GM23248 (cell line): ENCODE data around the gene IAPP.

Source experiments
- EZH2 ChIP-seq: fragments of 200-600 bp; sonication (generic); IDR thresholded peaks from 2 replicates; pipeline ENCODE4 v1.6.1; 2018; ENCODE audit warnings: antibody characterized with exemption, mild to moderate bottlenecking; ENCODE audit not compliant: insufficient read depth, poor library complexity, severe bottlenecking
- EZH2phosphoT487 ChIP-seq: fragments of 200-600 bp; sonication (generic); IDR thresholded peaks from 2 replicates; pipeline ENCODE4 v1.6.1; 2018; ENCODE audit warnings: antibody characterized with exemption, moderate library complexity, mild to moderate bottlenecking, low read depth; ENCODE audit not compliant: insufficient read depth

GRCh38 chr12:21337959-21338744 is 34.5 kb upstream of the IAPP start:
- TF ChIP-seq EZH2phosphoT487 (no peak), EZH2 (no peak)
